SK-N-SH (cell line): ENCODE measurements around the gene RAD51B.

Experiments used
- CHD2 ChIP-seq: fragments of 150-350 bp; IDR thresholded peaks from 2 replicates; pipeline ENCODE4 v1.6.1; 2018; ENCODE audit warnings: low read length; ENCODE audit not compliant: partially characterized antibody
- EZH2phosphoT487 ChIP-seq: fragments of 200-600 bp; sonication (generic); IDR thresholded peaks from 2 replicates; pipeline ENCODE4 v1.6.1; 2017; ENCODE audit warnings: low read depth, mixed run types, mild to moderate bottlenecking, antibody characterized with exemption, moderate library complexity, borderline replicate concordance
- GABPA ChIP-seq: IDR thresholded peaks from 2 replicates; pipeline ENCODE4 v1.4.0; 2012; ENCODE audit warnings: low read depth, mild to moderate bottlenecking
- GATA2 ChIP-seq: sonication (generic); formaldehyde crosslinking; IDR thresholded peaks from 2 replicates; pipeline ENCODE4 v1.5.0; 2020; ENCODE audit warnings: mild to moderate bottlenecking, missing genetic modification reagents
- MXI1 ChIP-seq: IDR thresholded peaks from 2 replicates; pipeline ENCODE4 v1.6.1; 2012; ENCODE audit warnings: mild to moderate bottlenecking, low read depth, low read length, improper control_type of control experiment
- RAD21 ChIP-seq: IDR thresholded peaks from 2 replicates; pipeline ENCODE4 v1.6.1; 2012; ENCODE audit warnings: mild to moderate bottlenecking, low read length
- TCF12 ChIP-seq: IDR thresholded peaks from 2 replicates; pipeline ENCODE4 v1.4.0; 2012
- YY1 ChIP-seq: IDR thresholded peaks from 2 replicates; pipeline ENCODE4 v1.4.0; 2012; ENCODE audit warnings: low read depth, mild to moderate bottlenecking
- TF ChIP-seq, protein P1 (sequence below): fragments of 200-600 bp; sonication (generic); IDR thresholded peaks from 2 replicates; pipeline ENCODE4 v1.6.1; 2017; ENCODE audit warnings: antibody characterized with exemption, mild to moderate bottlenecking, moderate library complexity
- TF ChIP-seq, protein P2 (sequence below): IDR thresholded peaks from 2 replicates; pipeline ENCODE4 v1.4.0; 2012; ENCODE audit warnings: low read depth
- TF ChIP-seq, protein P3 (sequence below): IDR thresholded peaks from 2 replicates; pipeline ENCODE4 v1.6.1; 2012; ENCODE audit warnings: mild to moderate bottlenecking, low read depth, low read length, moderate library complexity
- TF ChIP-seq, protein P4 (sequence below): fragments of 150-350 bp; IDR thresholded peaks from 2 replicates; pipeline ENCODE4 v1.6.1; 2016; ENCODE audit warnings: mild to moderate bottlenecking, low read depth, low read length

DNA sequence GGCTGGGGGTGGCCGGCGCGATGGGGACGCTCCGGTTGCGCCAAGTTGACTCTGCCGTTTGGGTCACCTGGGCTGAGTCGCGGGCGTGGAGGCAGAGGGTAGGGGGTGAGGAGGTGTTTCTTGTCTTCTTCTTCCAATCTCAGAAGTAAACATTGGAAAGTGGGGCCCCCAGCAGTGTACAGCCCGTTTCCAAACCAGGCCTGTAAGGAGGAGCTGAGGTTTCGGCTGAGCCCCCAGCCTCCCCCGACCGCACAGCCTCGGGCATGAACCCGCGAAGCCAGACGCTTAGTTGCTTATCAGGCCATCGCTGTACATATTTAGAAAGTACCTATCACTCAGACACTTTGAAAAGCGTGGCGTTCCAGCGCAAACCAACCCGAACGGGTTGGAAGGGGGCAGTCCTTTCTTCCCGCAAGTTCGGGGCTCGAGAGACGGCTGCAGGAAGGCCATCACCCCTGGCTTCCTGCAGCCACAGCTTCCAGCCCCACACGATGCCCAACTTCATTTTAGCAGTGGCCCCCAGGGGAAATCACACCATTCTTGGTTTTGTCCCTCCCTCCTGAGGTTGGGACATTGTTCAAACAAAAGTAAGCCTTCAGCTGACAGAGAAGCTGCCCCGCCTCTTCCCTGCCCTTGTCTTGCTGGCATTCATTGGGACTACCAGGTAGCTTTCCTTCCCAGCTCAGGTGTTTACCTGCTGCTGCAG is 809.2 kb downstream of the RAD51B start:
- TF ChIP-seq, protein P1, sequence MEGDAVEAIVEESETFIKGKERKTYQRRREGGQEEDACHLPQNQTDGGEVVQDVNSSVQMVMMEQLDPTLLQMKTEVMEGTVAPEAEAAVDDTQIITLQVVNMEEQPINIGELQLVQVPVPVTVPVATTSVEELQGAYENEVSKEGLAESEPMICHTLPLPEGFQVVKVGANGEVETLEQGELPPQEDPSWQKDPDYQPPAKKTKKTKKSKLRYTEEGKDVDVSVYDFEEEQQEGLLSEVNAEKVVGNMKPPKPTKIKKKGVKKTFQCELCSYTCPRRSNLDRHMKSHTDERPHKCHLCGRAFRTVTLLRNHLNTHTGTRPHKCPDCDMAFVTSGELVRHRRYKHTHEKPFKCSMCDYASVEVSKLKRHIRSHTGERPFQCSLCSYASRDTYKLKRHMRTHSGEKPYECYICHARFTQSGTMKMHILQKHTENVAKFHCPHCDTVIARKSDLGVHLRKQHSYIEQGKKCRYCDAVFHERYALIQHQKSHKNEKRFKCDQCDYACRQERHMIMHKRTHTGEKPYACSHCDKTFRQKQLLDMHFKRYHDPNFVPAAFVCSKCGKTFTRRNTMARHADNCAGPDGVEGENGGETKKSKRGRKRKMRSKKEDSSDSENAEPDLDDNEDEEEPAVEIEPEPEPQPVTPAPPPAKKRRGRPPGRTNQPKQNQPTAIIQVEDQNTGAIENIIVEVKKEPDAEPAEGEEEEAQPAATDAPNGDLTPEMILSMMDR = no peak
- TF ChIP-seq TCF12 (no peak), EZH2phosphoT487 (no peak), RAD21 (no peak), CHD2 (no peak), MXI1 (no peak), GATA2 (CRISPR knock-in tag) (no peak), GABPA (no peak), YY1 (no peak)
- TF ChIP-seq, protein P2, sequence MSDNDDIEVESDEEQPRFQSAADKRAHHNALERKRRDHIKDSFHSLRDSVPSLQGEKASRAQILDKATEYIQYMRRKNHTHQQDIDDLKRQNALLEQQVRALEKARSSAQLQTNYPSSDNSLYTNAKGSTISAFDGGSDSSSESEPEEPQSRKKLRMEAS = no peak
- TF ChIP-seq, protein P3, sequence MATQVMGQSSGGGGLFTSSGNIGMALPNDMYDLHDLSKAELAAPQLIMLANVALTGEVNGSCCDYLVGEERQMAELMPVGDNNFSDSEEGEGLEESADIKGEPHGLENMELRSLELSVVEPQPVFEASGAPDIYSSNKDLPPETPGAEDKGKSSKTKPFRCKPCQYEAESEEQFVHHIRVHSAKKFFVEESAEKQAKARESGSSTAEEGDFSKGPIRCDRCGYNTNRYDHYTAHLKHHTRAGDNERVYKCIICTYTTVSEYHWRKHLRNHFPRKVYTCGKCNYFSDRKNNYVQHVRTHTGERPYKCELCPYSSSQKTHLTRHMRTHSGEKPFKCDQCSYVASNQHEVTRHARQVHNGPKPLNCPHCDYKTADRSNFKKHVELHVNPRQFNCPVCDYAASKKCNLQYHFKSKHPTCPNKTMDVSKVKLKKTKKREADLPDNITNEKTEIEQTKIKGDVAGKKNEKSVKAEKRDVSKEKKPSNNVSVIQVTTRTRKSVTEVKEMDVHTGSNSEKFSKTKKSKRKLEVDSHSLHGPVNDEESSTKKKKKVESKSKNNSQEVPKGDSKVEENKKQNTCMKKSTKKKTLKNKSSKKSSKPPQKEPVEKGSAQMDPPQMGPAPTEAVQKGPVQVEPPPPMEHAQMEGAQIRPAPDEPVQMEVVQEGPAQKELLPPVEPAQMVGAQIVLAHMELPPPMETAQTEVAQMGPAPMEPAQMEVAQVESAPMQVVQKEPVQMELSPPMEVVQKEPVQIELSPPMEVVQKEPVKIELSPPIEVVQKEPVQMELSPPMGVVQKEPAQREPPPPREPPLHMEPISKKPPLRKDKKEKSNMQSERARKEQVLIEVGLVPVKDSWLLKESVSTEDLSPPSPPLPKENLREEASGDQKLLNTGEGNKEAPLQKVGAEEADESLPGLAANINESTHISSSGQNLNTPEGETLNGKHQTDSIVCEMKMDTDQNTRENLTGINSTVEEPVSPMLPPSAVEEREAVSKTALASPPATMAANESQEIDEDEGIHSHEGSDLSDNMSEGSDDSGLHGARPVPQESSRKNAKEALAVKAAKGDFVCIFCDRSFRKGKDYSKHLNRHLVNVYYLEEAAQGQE = no peak
- TF ChIP-seq, protein P4, sequence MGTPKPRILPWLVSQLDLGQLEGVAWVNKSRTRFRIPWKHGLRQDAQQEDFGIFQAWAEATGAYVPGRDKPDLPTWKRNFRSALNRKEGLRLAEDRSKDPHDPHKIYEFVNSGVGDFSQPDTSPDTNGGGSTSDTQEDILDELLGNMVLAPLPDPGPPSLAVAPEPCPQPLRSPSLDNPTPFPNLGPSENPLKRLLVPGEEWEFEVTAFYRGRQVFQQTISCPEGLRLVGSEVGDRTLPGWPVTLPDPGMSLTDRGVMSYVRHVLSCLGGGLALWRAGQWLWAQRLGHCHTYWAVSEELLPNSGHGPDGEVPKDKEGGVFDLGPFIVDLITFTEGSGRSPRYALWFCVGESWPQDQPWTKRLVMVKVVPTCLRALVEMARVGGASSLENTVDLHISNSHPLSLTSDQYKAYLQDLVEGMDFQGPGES = no peak
